GM18868 (cell line): ENCODE measurements around the gene CYP1B1.
"Not testable (repeated sequence)": the region's sequence is repeated elsewhere in the genome, so short reads cannot be mapped to it uniquely, and the experiment has no call there.

ENCODE experiments used
- ATAC-seq: cut with Tn5 transposase; IDR thresholded peaks from one replicate; pipeline ENCODE4 v1.9.1; 2021; ENCODE audit warnings: mild to moderate bottlenecking, moderate library complexity; ENCODE audit not compliant: unreplicated experiment

CYP1B1 gene

DNA sequence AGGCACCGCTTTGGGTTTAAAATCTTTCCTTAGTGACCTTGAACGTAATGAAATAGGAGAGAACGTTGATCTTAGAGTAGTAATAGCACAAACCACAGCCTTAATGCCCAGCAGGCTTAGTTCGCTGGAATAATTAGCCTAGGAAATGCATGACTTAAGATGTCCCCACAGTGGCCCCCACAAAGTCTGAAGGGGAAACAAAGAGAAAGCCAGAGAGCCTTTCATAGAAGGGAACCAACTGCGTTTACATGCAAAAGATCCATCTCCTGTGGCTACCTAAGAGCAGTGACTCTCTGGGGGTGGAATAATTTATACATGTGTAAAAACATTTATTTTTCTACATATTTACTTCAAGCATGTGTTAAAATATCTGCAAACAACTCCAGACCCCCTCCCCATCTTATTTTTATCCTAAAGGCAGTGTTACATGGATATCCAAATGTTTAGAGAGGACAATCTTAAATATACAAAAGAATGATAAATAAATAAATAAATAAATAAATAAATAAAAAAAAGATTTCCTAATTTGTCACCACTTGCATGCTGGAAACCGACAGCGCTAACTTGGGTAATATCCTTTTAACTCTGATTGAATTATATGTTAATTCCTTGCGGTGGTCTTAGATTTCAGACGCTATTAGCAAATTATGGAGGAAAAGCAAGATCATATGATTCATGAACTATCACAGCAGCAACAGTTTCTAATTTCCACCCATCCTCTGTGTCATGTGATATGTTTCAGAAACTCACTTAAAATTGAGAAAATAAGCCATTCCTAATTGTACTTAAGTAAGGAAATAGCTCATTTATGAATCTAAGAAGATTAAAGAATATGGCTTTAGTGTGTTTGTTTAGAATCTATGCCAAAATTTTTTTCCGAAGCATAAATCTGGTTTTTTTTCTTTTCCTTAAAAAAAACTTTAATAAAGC lies 23.4 kb upstream of the CYP1B1 start:
- no peak for ATAC-seq

DNA sequence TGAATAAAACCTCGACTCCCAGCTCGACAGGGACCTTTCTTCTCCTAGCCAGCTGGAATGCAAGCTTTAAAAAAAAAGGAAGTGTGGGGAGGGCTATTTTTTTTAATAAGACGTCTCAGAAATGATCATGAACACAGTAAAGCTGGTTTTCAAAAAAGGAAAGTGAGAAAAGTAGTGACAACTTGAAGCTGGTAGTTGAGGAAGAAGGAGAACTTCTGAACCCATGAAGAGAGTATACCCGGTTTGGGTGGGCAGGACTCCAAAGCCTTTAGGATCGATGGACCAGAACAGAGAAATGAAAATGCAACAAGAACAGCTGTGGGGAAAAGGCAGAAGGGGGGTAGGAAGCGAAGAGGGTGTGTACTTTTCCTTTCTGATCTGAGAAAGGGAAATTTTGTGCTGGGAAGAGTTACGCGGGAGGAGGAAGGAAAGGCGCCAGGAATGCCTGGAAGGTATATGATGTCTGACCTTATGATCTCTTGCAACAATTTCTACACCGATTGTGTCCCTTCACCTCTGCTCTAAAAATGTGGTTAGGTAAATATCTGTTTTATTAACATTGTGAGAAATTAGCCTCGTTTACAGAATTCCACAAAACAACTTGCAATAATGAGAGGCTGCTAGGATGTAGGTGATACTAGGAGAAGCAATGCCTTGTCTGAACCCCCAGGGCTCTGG lies 22.6 kb upstream of the CYP1B1 start:
- no peak for ATAC-seq

DNA sequence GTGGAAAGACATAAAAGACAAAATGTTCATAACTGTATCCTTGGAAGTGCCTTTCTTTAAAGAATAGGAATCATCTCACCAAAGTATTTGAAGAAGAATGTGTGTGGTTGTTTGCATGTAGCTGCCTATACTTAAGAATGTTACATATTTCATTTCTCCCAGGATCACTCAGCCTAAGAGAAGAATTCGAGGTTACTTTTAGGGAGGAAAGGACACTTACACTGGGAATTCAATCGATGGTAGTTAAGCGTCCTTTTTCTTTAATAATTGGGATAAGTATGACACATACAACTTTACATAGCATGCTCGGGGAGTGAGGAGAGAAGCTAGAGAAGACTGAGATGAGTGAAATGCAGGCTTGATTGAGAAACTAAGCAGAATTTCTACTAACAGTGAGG lies 22.0 kb upstream of the CYP1B1 start:
- no peak for ATAC-seq

DNA sequence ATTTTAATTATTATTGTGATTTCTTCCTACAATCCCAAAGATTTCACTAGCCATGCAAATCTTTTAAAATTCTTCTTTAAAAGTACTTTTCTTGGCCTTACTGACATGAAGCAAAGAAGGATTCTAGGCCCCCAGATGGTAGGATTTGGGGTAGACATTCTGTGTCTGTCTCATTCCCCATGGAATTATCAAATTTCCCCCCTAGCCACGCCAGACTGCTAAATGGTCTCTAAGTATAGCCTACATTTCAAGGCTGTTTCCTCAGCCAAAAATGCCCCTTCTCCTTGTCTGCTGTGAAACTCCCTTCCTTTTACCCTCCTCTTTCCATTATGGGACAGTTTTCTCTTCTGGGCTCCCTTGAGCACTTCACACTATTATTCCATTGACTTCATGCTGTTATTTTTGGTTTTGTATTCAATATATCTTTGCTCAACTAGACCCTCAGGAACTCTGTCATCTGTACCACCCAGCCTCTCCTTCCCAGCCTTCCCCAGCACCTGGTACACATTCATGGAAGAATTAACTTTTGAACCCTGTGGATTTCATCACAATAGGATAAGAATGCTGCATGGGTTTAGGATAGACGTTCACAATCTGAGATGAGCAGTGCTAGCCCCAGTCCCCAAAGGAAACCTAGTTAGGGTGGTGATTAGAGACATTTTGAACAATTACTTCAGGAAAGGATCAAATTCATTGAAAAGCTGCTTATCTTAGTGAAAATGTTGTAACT lies 21.5 kb upstream of the CYP1B1 start:
- no peak for ATAC-seq

DNA sequence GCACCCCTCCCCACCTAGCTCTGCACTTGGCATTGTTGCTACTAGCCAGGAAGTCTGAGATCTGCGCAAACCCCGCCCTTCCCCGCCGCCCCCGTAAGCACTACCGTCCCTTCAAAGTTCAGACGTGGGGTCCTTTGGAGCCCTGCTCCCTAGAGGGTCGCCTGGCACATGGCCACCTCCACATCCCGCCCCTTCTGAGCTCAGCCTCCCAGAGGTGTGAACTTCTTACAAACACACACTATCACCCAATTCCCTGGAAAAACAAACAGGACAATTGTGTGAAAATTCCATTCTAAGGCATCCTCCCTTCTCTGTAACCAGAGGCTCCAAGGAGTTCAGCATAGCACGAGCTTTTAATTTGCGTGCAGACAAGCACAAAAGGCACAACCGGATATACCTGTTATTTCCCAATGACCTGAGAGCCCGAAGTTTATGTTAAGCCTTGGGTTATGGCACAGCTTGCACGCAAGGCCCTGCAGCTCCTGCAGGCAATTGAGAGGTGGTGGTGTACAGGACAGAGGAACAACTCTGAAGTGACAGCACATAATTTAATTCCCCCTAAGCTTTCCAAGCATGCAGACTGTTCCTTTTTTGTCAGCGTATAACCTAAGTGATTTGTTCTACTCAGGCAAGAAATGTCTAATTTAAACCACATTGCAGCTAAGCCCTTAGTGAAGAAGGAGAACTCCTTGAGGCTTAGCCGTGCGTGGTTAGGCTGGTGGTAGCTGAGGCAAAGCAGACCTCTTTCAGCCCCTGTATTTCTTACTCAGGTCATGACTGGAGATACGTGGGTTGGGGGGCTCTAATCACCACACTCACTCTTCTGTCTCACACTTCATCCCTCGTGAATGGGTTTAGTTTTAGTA lies 20.3 kb upstream of the CYP1B1 start:
- ATAC-seq = peak; percentile 67

DNA sequence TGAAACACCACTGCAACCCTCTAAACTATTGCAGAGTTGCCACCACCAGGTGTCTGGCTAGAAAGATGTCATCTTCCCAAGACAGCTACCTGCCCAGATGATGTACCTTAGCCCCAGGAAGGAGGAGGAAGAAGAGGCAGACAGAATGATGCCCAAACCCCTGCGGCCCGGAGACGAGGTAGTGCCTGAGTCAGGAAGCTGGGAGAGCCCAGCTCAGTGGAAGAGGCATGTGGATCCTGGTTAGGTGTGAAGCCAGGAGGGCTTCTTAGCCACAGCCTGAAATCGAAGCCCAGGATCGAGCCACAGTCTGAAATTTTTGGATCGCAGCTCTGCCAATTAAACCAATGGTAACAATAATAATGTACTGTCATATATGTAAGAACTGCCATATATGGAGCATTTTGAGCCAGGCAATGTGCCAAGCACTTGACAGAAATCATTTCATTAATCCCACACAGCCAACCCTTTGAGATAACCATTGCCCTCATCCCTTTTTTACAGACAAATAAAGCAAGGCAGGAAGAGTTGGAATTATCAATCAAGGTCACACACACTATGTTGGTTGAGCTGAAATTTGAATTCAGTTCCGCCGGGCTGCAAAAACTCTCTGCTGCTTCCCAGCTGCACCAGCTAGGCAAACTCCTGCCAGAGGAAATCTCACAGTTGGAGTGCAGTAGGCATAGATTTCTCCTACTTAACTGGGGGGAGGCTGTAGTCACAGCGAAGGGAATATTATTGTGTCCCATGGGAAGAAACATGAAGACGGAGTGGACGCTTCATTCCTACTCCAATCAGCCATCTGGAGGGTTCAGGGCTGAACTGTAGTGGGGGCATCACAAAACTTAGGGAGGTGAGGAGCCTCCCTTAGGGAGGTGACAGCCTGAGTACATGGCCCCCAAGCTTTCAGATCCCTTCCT lies 19.4 kb upstream of the CYP1B1 start:
- ATAC-seq = no peak

DNA sequence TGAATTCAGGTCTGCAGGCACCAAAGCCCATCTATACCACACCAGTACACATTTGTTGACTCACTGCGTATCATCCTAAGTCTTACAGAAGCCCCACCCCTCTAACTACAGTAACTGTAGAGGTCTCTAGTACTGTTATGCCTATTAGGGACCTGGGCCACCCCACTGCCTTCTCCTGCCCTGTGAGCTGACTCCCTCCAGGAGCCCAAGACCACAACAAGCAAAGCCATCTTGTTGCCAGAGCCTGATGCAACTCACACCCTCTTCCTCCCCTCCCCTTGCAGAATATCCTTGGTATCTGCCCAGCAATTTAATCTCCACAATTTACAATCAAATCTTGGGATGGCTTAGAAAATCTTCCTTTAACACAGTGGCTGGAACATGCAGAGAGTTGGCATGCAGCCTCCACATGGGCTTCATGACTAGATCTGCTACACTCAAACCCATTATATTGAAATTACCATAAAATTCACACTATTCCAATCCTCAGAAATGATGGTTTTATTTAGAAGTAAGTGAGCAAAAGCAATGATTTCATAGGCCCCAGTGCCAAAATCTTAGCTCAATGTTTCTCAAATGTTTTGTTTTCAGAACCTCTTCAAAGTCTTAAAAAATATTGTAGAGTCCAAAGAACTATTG lies 17.7 kb upstream of the CYP1B1 start:
- no peak for ATAC-seq

DNA sequence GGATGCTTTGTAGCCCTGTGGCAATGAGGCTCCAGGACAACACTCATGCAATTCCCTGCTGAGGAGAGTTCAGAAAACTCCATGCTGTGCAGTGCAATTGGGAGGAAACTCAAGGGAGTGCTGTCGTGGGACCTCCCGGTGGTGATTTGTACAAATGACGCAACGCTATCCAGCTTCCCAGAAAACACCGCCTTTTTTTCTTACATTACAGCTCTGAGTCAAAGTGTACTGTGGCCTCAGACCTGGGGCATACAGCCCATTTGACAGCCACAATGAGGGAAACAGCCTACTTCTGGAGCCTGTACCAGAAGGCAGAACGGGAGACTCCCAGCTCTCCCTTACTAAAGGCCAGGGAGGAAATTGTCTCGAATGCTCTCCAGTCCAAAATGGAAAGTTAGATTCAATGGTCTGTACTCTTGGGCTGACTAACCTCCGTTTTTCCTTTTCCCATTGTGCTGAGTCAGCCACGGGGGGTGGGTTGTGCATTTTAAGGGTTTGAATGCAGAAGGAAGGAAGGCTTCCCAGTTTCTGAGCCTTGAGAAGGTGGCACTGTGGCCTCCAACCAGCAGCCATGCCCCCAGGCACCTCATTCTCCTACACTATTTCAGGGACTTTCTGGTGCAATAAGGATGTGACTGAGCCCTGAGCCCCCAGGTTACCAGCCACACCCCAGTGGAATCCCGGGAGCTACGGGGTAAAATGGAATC lies 16.4 kb upstream of the CYP1B1 start:
- ATAC-seq = no peak

DNA sequence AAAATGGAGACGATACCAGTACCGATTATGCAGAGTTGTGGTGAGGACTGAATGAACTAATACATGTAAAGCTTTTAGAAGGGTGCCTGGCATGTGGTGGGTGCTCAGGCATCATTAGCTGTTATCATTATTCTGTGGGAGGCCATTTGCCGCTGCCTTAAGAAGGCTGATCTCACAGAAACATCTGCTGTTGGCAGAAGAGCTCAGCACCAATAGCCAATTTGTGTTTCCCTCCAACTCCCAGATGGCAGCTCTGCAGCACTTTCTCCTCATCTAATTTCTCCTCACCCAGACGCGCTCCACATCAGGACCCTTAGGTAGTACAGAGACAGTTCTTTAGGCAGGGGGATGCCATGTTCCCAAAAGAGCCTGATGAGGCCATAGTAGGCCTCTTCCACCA lies 15.8 kb upstream of the CYP1B1 start:
- ATAC-seq = no peak

DNA sequence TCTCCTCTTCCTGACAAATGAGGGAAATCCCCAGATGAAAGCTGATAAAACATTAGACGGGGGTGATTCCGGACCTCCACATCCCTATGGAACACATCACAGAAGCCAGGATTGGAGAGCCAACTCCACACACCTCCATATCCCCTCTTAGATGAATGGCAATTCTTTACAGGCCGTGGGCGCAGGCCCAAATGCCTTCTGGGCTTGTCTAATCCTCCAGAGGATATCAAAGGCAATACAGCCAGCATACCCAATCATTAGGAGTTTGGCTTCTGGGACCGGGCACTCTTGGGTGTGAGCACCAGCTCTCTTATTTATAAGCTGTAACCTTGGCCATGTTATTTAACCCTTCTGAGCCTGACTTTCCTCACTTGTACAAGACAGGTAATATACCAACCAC lies 15.0 kb upstream of the CYP1B1 start:
- no peak for ATAC-seq

DNA sequence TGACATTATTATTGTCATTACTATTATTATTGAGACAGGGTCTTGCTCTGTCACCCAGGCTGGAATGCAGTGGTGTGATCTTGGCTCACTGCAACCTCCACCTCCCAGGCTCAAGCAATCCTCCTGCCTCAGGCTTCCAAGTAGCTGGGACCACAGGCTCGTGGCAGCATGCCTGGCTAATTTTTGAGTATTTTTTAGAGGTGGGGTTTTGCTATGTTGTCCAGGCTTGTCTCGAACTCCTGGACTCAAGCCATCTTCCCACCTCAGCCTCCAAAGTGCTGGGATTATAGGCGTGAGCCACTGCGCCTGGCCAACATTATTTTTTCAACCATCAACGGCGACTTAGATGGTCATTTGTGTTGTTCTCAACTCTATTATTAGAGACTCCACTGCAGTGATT lies 14.3 kb upstream of the CYP1B1 start:
- not testable (repeated sequence) for ATAC-seq

DNA sequence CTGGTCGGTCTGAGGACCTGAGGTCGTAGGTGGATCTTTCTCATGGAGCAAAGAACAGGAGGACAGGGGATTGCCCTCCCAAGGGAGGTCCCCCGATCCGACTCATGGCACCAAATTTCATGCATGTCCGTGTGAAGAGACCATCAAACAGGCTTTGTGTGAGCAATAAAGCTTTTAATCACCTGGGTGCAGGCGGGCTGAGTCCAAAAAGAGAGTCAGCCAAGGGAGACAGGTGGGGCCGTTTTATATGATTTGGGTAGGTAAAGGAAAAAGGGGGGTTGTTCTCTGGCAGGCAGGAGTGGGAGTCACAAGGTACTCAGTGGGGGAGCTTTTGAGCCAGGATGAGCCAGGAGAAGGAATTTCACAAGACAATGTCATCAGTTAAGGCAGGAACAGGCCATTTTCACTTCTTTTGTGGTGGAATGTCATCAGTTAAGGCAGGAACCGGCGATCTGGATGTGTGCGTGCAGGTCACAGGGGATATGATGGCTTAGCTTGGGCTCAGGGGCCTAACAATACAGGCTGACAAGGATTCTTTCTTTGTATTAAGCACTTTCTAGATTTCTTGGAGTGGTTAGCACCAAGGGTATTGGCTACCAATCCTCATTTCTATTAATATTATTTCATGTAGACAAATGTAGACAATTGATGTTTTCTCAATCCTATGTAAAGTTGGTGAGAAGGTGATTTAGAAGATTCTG lies 10.2 kb upstream of the CYP1B1 start:
- not testable (repeated sequence) for ATAC-seq

DNA sequence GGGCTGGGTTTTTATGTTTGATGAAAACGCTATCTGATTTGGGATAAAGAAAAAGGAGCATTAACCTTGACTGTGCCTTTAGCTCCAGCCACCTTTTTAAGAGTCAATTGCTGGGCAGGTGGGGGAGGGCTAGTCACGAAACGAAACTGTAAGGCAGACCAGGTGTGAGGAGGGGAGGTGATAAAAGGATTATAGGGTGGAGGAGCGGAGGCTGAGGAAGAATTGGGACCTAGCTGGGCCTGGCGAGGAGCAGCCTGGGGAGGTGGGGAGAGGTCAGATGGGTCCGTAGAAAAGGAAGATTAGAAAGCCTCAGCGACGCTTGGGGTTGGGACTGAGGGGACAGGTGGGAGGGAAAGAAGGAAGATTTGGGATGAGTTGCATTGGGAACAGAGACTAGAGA lies 8.6 kb upstream of the CYP1B1 start:
- not testable (repeated sequence) for ATAC-seq

DNA sequence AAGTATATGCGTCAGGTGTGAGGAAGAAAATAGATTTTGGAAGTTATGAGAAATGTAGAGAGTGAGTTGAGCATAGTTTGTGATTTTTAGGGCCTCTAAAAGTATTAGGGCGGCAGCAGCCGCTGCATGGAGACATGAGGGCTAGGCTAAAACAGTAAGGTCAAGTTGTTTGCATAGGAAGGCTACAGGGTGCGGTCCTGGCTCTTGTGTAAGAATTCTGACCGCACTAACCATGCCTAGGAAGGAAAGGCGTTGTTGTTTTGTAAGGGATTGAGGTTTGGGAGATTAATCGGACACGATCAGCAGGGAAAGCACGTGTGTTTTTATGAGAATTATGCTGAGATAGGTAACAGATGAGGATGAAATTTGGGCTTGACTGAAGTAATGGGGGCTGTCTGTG lies 6.8 kb upstream of the CYP1B1 start:
- ATAC-seq = not testable (repeated sequence)

DNA sequence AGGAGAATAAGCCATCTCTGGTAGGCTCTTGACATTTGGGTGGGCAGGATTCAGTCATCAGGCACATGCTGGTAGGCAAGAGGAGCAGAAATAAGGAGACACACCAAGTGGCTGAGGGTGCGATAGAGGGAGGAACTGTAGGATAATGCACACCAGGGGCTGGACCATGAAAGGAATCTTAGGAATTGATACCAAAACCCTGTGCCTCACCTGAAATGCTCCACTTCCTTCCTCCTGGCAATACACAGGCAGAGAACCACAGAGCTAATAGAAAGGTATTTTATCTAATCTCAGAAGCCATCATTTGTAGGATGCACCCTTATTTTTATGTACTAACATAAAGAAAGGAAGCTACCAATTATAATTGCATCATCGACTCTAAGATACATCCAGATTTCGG lies 4.4 kb upstream of the CYP1B1 start:
- ATAC-seq = no peak

DNA sequence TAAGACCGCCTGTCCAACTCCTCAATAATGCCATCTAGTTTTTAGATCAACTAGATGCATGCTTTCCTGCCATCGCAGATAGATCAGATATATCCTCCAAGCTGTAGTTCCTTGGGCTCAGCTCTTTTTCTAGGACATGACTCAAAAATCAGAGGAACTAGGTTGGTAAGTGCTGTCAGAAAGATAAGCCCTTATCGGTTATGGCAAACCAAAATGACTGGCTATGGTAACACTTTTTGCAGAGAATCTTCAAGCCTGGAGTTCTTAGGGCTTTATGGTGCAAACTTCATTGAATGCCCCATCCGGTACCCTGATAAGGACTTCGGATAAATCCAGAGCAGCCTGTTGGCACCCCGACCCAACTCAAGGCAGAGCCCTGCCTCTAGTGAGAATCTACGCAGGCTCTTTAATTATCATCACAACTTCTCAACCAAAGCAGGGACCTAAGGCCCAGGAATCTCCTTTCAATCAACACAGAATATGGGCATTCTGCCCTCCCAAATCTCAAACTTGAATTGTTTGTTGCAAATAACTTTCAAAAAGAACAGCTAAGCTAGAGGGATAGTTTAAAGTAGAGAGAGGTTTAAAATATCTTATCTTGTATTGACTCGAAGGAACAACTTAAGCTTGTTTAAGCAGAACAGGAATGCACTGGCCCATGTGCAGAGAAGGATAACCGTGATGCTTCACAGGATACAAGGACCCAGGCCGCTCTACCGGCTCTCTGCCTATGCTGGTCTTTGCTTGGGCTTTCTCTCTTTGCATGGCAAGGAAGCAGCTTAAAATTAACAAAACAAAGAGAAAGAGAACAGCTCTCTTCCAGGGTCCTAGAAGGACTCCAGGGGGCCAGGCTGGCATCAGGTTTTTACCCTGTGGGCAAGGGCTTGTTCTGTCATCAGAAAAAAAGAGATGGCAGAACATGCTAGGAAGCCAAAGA lies 3.4 kb upstream of the CYP1B1 start:
- no peak for ATAC-seq

DNA sequence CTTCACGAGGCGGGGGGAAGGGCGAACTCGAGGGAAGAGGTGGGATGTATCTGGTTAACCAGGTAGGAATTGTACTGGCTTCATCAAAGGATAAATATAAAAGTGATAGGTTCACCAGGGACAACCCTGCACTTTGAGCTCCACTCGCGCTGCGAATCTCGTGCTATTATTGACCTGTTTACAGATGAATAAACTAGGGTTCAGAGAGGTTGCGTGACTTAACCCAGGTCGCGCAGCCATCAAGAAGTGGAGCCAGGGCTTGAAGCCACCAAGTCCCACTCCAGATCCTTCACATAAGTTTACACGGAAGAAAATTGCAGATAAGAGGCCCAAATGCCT lies 1.4 kb upstream of the CYP1B1 start:
- no peak for ATAC-seq
